OCI-LY1 (cell line): Measurements from ENCODE around the gene SLC3A2.

Source experiments
- H2AFZ ChIP-seq: fragments of 200-600 bp; sonication (generic), shearing (Covaris generic); 2 replicates; pipeline ENCODE4 v1.6.0; 2014; ENCODE audit warnings: antibody characterized with exemption, mild to moderate bottlenecking, low read length
- H3F3A ChIP-seq: fragments of 200-600 bp; sonication (generic), shearing (Covaris generic); 2 replicates; pipeline ENCODE4 v1.6.0; 2014; ENCODE audit warnings: mild to moderate bottlenecking, antibody characterized with exemption, low read length, moderate library complexity; ENCODE audit not compliant: insufficient read depth
- H3K27ac ChIP-seq: fragments of 200-600 bp; sonication (generic); 2 replicates; pipeline ENCODE4 v1.5.1; 2014; ENCODE audit warnings: low read length, mixed run types, mild to moderate bottlenecking, low read depth; ENCODE audit not compliant: poor library complexity, severe bottlenecking
- H3K27me3 ChIP-seq: fragments of 200-600 bp; sonication (generic); 2 replicates; pipeline ENCODE4 v1.6.0; 2014; ENCODE audit warnings: antibody characterized with exemption, mild to moderate bottlenecking, low read length, moderate library complexity; ENCODE audit not compliant: insufficient read depth
- H3K36me3 ChIP-seq: fragments of 200-600 bp; sonication (generic); 2 replicates; pipeline ENCODE4 v1.6.1; 2014; ENCODE audit warnings: mild to moderate bottlenecking, antibody characterized with exemption, low read length, moderate library complexity, mixed read lengths; ENCODE audit not compliant: insufficient read depth
- H3K4me1 ChIP-seq: fragments of 200-600 bp; sonication (generic); 2 replicates; pipeline ENCODE4 v1.5.1; 2014; ENCODE audit warnings: mild to moderate bottlenecking, low read length, moderate library complexity; ENCODE audit not compliant: insufficient read depth, severe bottlenecking
- H3K4me2 ChIP-seq: fragments of 200-600 bp; sonication (generic), shearing (Covaris generic); 2 replicates; pipeline ENCODE4 v1.6.1; 2014; ENCODE audit warnings: low read length
- H3K4me3 ChIP-seq: fragments of 200-600 bp; sonication (generic); 2 replicates; pipeline ENCODE4 v1.5.1; 2014; ENCODE audit warnings: low read length, low read depth, mild to moderate bottlenecking, mixed read lengths; ENCODE audit not compliant: poor library complexity, severe bottlenecking
- H3K79me2 ChIP-seq: fragments of 200-600 bp; shearing (Covaris generic); 2 replicates; pipeline ENCODE4 v1.6.1; 2016; ENCODE audit warnings: mixed run types, low read length, mixed read lengths; ENCODE audit not compliant: insufficient read depth
- H3K9ac ChIP-seq: fragments of 200-600 bp; sonication (generic), shearing (Covaris generic); 2 replicates; pipeline ENCODE4 v1.6.1; 2014; ENCODE audit warnings: mild to moderate bottlenecking, low read length, mixed read lengths
- H3K9me2 ChIP-seq: fragments of 200-600 bp; sonication (generic), shearing (Covaris generic); 2 replicates; pipeline ENCODE4 v1.6.1; 2014; ENCODE audit warnings: low read depth, mild to moderate bottlenecking, low read length, mixed read lengths
- H3K9me3 ChIP-seq: fragments of 200-600 bp; shearing (Covaris generic); 2 replicates; pipeline ENCODE4 v1.6.1; 2014; ENCODE audit warnings: low read length, mixed read lengths
- H4K20me1 ChIP-seq: fragments of 200-600 bp; sonication (generic), shearing (Covaris generic); 2 replicates; pipeline ENCODE4 v1.6.0; 2016; ENCODE audit warnings: mild to moderate bottlenecking, low read length; ENCODE audit not compliant: insufficient read depth
- EZH2 ChIP-seq: fragments of 200-600 bp; sonication (generic), shearing (Covaris generic); IDR thresholded peaks from 2 replicates; pipeline ENCODE4 v1.8.0; 2017; ENCODE audit warnings: borderline replicate concordance, mixed run types, mild to moderate bottlenecking, antibody characterized with exemption, low read length, moderate library complexity, mixed read lengths
- TF ChIP-seq, protein P1 (sequence below): fragments of 200-600 bp; sonication (generic), shearing (Covaris generic); IDR thresholded peaks from 2 replicates; pipeline ENCODE4 v1.5.1; 2017; ENCODE audit warnings: mild to moderate bottlenecking, antibody characterized with exemption, low read length, moderate library complexity, mixed read lengths

SLC3A2 gene

DNA sequence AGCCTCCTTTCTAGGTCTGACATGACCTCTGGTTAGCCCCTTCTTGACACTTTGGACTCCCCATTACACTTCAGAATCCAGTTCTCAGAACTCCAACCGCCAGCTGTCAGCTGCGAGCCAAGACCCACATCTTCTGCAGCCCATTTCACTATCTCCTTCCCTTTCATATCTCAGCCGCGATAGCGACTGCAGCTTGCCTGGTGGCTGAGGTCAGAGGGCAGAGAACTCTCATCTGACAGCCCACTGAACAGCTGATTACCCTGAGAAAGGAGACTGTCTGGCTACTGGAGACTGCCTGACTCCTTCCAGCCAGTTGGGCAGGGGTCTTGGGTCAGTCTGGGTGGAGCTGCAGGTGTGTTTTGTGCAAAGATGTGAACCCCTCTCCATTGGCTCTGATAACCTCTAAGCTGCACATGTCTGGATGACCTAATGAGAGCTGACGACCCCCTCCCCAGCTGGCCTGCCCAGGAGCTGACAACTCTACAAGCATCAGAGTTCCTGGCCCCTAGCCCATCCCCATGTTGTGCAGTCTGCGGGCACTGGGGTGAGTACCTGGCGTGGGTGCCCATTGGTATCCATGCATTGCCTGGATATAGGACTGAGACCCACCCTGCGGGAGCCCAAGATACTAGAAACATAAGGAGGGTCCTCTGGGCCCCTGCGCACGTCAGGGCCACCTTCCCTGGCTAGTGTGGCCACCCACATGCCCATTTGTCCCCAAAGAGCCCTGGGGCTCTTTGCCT, 39.4 kb downstream of the SLC3A2 start:
- H2AFZ ChIP-seq, result no peak overlapping the region
- H3K4me2 ChIP-seq, result no peak overlapping the region
- no peaks in the 10 kb centered on the region; the same call in 1 of the 2 replicates for H3K27me3 ChIP-seq
- H4K20me1 ChIP-seq, result no peaks in the 10 kb centered on the region
- no peak overlapping the region for H3K9ac ChIP-seq
- no peaks in the 10 kb centered on the region for H3K9me3 ChIP-seq
- no peaks in the 10 kb centered on the region for H3F3A ChIP-seq
- no peaks in the 10 kb centered on the region for H3K9me2 ChIP-seq
- TF ChIP-seq, protein P1, sequence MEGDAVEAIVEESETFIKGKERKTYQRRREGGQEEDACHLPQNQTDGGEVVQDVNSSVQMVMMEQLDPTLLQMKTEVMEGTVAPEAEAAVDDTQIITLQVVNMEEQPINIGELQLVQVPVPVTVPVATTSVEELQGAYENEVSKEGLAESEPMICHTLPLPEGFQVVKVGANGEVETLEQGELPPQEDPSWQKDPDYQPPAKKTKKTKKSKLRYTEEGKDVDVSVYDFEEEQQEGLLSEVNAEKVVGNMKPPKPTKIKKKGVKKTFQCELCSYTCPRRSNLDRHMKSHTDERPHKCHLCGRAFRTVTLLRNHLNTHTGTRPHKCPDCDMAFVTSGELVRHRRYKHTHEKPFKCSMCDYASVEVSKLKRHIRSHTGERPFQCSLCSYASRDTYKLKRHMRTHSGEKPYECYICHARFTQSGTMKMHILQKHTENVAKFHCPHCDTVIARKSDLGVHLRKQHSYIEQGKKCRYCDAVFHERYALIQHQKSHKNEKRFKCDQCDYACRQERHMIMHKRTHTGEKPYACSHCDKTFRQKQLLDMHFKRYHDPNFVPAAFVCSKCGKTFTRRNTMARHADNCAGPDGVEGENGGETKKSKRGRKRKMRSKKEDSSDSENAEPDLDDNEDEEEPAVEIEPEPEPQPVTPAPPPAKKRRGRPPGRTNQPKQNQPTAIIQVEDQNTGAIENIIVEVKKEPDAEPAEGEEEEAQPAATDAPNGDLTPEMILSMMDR, result no peak
- no peak overlapping the region for H3K4me3 ChIP-seq
- H3K36me3 ChIP-seq, result no peaks in the 10 kb centered on the region
- H3K27ac ChIP-seq, result no peak overlapping the region
- no peaks in the 10 kb centered on the region for H3K79me2 ChIP-seq
- H3K4me1 ChIP-seq, result peaks cover 8% of the 10 kb centered on the region

DNA sequence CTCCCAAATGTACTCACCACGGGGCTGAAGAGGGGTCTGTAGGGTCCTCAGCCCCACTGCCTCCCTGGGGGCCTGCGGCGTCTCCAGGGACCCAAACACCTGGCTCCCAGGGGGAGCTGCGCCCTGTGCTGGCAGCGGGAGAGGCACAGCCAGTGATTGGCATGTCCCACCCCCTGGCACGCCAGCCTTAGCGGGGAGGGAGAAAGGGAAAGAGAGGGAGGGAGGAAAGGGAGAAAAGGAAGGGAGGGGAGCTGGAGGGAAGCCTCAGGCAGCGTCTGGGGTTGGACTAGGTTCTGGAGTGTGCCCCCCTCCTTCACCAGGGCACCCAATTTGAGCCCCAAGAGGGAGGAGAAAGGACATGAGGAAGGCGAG, 40.5 kb downstream of the SLC3A2 start, which contains the start of gene CHRM1:
Gene CHRM1, minus strand, starts transcription at position 163 of the 372 bp plus-strand sequence. CDS start 10,263 bp downstream, outside the sequence.
- H3K27me3 ChIP-seq, result peaks cover 3% of the 10 kb centered on the region; the same call in 1 of the 2 replicates
- no peaks in the 10 kb centered on the region for H3F3A ChIP-seq
- no peaks in the 10 kb centered on the region for H4K20me1 ChIP-seq
- TF ChIP-seq EZH2, result no peak
- TF ChIP-seq, protein P1, result no peak
- no peaks in the 10 kb centered on the region for H3K79me2 ChIP-seq
- no peak within 1 kb of the TSS for H3K4me3 ChIP-seq
- no peaks in the 10 kb centered on the region for H3K9me2 ChIP-seq
- no peaks in the 10 kb centered on the region for H3K36me3 ChIP-seq
- H3K9me3 ChIP-seq, result no peaks in the 10 kb centered on the region
- peaks cover 8% of the 10 kb centered on the region for H3K4me1 ChIP-seq
- H2AFZ ChIP-seq, result no peak within 1 kb of the TSS
- no peak within 1 kb of the TSS for H3K27ac ChIP-seq
- H3K9ac ChIP-seq, result no peak within 1 kb of the TSS
- no peak within 1 kb of the TSS for H3K4me2 ChIP-seq

DNA sequence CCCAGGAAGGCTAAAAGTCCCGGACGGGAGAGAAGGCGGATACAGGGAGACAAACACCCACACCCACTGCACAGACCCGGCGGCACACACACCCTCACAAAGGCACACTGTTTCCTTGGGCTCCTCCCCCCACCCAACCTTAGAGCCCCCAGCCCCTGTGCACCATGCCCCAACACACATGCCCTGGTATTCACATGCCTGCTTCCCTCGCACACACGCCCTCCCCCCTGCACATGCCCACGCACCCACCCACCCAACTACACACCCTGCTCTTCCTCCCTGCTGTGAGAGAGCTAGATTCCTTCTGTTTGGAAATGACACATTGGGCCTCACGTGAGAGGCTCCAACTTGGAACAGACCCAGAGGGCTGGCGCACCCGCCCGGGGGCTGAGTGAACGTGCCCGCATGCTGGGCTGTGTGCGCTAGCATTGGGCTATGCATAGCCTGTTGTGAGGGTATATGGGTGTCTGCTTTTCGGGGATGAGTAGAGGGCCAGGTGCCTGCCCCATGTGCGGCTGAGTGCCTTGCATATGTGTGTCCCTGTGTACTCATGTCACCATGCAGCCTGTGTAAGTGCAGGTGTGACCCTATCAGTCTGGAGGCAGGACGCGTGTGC, 41.0 kb downstream of the SLC3A2 start:
- H3K27ac ChIP-seq, result no peak overlapping the region
- H3F3A ChIP-seq, result no peaks in the 10 kb centered on the region
- H2AFZ ChIP-seq, result no peak overlapping the region
- H4K20me1 ChIP-seq, result no peaks in the 10 kb centered on the region
- H3K36me3 ChIP-seq, result no peaks in the 10 kb centered on the region
- H3K9me2 ChIP-seq, result no peaks in the 10 kb centered on the region
- no peaks in the 10 kb centered on the region for H3K9me3 ChIP-seq
- peaks cover 8% of the 10 kb centered on the region for H3K4me1 ChIP-seq
- peaks cover 3% of the 10 kb centered on the region; the same call in 1 of the 2 replicates for H3K27me3 ChIP-seq
- no peak overlapping the region for H3K4me2 ChIP-seq
- no peak overlapping the region for H3K9ac ChIP-seq
- no peaks in the 10 kb centered on the region for H3K79me2 ChIP-seq
- no peak overlapping the region for H3K4me3 ChIP-seq
- TF ChIP-seq, protein P1, result no peak
- no peak for TF ChIP-seq EZH2
